Measurements from ENCODE around the gene SLCO1A2. TPM values are rescaled to one million over a fixed set of nuclear protein-coding genes. Genes with fewer than 3 reads are reported as not detected.

Gene SLCO1A2
- total RNA-seq, 1 donor from 2014 or later: not detected

- DNase-seq (ENCODE audit: extremely low spot score in 2 of 2): no peak
- Histone ChIP-seq H3K9me3 (no peaks in the 10 kb centered on the region), H3K27me3 (no peaks in the 10 kb centered on the region), H3K27ac (no peak overlapping the region), H3K36me3 (no peaks in the 10 kb centered on the region), H3K4me1 (no peaks in the 10 kb centered on the region), H3K4me3 (no peak overlapping the region)
- intact Hi-C loops (cut with DNase I): no loop called here
- TF ChIP-seq POLR2A (IDR thresholded peaks at IDR 0.05) (no peak), POLR2AphosphoS5 (IDR thresholded peaks at IDR 0.05; ENCODE audit: insufficient read depth in 1 of 2, low read depth in 1 of 2) (no peak), CTCF (IDR thresholded peaks at IDR 0.05) (no peak)
Observed at GRCh38 chr12:21339921-21340320, 5.2 kb upstream of the SLCO1A2 start.

GRCh38 chr12:21337959-21338744 lies 3.4 kb upstream of the SLCO1A2 start:
- intact Hi-C loops (cut with DNase I): no loop called here
- TF ChIP-seq POLR2AphosphoS5 (IDR thresholded peaks at IDR 0.05; ENCODE audit: insufficient read depth in 1 of 2, low read depth in 1 of 2) (no peak), POLR2A (IDR thresholded peaks at IDR 0.05) (no peak), CTCF (IDR thresholded peaks at IDR 0.05) (no peak)

GRCh38 chr12:21337453-21337852 lies 2.7 kb upstream of the SLCO1A2 start:
- intact Hi-C loops (cut with DNase I): no loop called here
- no peak overlapping the region for H3K4me3 ChIP-seq

More at GRCh38 chr12:21337959-21338744, 3.4 kb upstream of the SLCO1A2 start:
- DNase-seq (ENCODE audit: extremely low spot score in 2 of 2): no peak
- no peaks in the 10 kb centered on the region for H3K9me3 ChIP-seq
- H3K36me3 ChIP-seq: no peaks in the 10 kb centered on the region
- H3K4me1 ChIP-seq: no peaks in the 10 kb centered on the region
- no peak overlapping the region for H3K4me3 ChIP-seq
- no peaks in the 10 kb centered on the region for H3K27me3 ChIP-seq
- no peak overlapping the region for H3K27ac ChIP-seq

GRCh38 chr12:21336656-21337055 lies 1.9 kb upstream of the SLCO1A2 start:
- no peak for DNase-seq (ENCODE audit: extremely low spot score in 2 of 2)
- Histone ChIP-seq H3K4me1 (no peaks in the 10 kb centered on the region), H3K36me3 (no peaks in the 10 kb centered on the region), H3K9me3 (no peaks in the 10 kb centered on the region), H3K27ac (no peak overlapping the region), H3K4me3 (no peak overlapping the region), H3K27me3 (no peaks in the 10 kb centered on the region)
- no peak for TF ChIP-seq POLR2AphosphoS5 (IDR thresholded peaks at IDR 0.05; ENCODE audit: insufficient read depth in 1 of 2, low read depth in 1 of 2)
- TF ChIP-seq CTCF (IDR thresholded peaks at IDR 0.05): no peak
- TF ChIP-seq POLR2A (IDR thresholded peaks at IDR 0.05): no peak
- intact Hi-C loops (cut with DNase I): no loop called here

More at GRCh38 chr12:21337453-21337852, 2.7 kb upstream of the SLCO1A2 start:
- Histone ChIP-seq H3K36me3 (no peaks in the 10 kb centered on the region), H3K9me3 (no peaks in the 10 kb centered on the region), H3K27me3 (no peaks in the 10 kb centered on the region), H3K4me1 (no peaks in the 10 kb centered on the region), H3K27ac (no peak overlapping the region)
- no peak for DNase-seq (ENCODE audit: extremely low spot score in 2 of 2)
- TF ChIP-seq CTCF (IDR thresholded peaks at IDR 0.05) (no peak), POLR2AphosphoS5 (IDR thresholded peaks at IDR 0.05; ENCODE audit: insufficient read depth in 1 of 2, low read depth in 1 of 2) (no peak), POLR2A (IDR thresholded peaks at IDR 0.05) (no peak)

GRCh38 chr12:21330682-21331253 lies 3.9 kb downstream of the SLCO1A2 start:
- intact Hi-C loops (cut with DNase I): no loop called here
- no peaks in the 10 kb centered on the region for H3K9me3 ChIP-seq
- H3K27ac ChIP-seq: no peak overlapping the region
- no peak for DNase-seq (ENCODE audit: extremely low spot score in 2 of 2)
- H3K4me3 ChIP-seq: no peak overlapping the region
- H3K36me3 ChIP-seq: no peaks in the 10 kb centered on the region
- TF ChIP-seq POLR2AphosphoS5 (IDR thresholded peaks at IDR 0.05; ENCODE audit: insufficient read depth in 1 of 2, low read depth in 1 of 2) (no peak), POLR2A (IDR thresholded peaks at IDR 0.05) (no peak), CTCF (IDR thresholded peaks at IDR 0.05) (no peak)
- H3K4me1 ChIP-seq: no peaks in the 10 kb centered on the region
- no peaks in the 10 kb centered on the region for H3K27me3 ChIP-seq
